Stromal cell of bone marrow (primary cell): ENCODE results near the gene SGCB.
"Not testable (repeated sequence)": the region's sequence is repeated elsewhere in the genome, so short reads cannot be mapped to it uniquely, and the experiment has no call there.

Experiments
- DNase-seq: peaks from one replicate; pipeline ENCODE4 v3.0.0-alpha.2; 2012; ENCODE audit warnings: low read depth

SGCB gene, protein sequence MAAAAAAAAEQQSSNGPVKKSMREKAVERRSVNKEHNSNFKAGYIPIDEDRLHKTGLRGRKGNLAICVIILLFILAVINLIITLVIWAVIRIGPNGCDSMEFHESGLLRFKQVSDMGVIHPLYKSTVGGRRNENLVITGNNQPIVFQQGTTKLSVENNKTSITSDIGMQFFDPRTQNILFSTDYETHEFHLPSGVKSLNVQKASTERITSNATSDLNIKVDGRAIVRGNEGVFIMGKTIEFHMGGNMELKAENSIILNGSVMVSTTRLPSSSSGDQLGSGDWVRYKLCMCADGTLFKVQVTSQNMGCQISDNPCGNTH

DNA sequence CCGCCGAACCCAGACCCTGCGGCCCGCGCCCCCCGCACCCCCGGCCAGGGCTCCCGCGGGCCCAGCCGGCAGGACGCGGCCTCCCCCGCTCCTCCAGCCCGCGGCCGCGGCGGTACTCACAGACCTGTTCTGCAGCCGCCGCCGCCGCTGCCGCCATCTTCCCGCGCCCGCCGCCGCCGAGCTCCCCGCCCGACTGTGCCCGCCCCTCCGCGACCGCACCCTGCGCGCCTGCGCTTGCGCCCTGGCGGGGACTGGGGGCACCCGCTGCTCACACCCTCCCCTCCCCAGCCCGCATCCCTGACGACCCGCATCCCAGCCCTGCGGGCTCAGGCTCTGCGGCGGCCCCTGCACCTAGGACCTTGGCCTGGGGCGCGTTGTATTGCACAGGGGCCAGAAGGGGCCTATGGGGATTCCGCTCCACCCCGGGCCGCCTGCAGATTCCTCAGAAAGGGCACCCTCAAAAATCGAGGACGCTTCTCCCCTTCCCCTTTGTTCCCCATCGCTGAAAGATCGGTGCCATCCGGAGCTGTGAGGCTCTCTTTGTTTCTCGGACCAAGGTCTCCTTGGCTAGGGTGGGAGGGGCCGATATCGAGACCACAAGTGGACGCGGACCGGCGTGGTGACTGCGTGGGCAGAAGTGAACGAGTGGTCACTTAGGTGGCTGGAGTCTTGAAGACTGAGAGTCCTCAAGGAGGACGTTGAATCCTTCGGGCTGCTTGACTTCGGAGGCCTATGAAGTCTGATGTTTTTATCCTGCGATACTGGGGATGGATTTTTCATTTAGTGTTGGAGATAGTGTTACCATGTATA lies at the start of gene SGCB:
SGCB (minus strand) TSS at position 197 of the 810 bp plus-strand sequence; CDS start at position 157, 40 bp downstream.
- DNase-seq, result no peak

DNA sequence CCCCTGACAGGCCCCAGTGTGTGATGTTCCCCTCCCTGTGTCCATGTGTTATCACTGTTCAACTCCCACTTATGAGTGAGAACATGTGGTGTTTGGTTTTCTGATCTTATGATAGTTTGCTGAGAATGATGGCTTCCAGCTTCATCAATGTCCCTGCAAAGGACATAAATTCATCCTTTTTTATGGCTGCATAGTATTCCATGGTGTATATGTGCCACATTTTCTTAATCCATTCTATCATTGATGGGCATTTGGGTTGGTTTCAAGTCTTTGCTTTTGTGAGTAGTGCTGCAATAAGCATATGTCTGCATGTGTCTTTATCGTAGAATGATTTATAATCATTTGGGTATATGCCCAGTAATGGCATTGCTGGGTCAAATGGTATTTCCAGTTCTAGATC lies 48.3 kb upstream of the SGCB start:
- DNase-seq, result not testable (repeated sequence)

DNA sequence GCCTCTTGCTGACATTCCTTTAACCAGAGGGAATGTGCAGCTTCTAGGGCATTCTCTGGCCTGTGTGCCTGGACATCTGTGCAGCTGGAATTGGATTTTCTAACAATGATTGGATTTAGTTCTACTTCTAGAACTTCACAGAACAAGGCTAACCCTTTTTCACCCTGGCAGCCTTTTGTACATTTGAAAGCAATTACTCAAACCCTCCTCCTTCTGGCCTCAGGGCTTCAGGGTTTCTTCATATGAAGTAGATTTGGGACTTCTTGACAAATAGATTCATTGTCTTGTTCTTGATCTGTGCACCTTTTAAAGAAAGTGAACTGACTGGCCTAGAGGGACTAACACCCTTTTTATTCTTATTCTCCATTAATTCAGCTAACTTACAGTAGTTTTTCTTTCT lies 43.1 kb upstream of the SGCB start:
- DNase-seq, result no peak

DNA sequence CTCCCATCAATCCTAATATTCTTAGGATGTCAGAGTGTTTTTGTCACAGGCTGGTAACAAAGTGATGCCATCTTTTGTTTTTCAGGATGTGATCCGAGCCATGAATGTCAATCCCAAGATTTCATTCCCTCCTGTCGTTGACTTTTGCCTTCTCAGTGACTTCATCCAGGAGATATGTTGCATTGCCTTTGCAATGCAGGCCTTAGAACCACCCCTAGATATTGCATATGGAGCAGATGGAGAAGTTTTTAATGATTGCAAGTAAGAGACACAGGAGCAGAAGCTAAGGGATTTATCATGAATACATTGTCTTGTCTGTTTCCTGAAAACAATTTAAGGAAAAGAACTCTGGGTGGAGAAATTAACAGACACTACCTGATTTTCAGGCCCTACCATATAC lies 41.6 kb upstream of the SGCB start:
- DNase-seq, result no peak

DNA sequence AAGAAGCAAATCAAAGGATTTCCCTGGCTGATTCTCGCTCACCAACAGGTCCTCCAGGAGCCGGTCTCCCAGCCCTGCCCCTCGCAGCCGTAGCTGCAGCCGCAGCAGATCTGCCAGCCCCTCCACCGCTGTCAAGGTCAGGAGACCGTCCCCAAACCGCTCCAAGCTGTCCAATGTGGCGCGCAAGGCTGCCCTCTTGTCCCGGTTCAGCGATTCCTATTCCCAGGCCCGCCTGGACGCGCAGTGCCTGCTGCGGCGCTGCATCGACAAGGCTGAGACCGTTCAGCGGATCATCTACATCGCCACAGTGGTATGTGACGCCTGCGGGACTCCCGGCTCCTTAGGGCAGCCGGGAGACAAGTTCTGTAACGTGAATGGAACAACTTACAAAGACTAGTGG lies 38.6 kb upstream of the SGCB start:
- DNase-seq, result no peak

DNA sequence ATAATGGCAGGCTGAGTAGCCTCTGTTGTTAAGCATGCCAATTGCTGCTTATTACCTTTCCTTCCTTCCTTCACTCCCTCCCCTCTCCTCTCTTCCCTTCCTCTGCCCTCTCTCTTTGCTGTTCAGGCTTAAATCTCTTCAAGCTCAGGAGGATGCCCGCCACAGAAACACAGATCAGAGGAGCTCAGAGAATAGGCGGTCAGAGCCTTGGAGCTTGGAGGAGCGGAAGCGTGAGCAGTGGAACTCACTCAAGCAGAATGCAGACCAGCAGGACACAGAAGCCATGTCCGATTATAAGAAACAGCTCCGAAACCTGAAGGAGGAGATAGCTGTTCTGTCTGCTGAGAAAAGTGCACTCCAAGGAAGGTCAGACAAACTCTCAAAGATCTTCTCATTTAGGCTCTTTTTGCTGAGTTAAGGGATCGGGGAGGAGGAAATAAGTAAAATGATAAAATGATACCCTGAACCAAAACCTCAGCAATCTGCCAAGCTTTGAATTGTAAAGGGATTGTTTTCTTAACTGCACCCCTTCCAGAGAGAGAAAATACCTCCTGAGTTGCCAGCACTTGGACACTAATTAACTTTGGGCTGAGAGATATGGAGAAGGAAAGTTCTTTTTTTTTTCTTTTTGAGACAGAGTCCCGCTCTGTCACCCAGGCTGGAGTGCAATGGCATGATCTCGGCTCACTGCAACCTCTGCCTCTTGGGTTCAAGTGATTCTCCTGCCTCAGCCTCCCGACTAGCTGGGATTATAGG lies 33.9 kb upstream of the SGCB start:
- no peak for DNase-seq

DNA sequence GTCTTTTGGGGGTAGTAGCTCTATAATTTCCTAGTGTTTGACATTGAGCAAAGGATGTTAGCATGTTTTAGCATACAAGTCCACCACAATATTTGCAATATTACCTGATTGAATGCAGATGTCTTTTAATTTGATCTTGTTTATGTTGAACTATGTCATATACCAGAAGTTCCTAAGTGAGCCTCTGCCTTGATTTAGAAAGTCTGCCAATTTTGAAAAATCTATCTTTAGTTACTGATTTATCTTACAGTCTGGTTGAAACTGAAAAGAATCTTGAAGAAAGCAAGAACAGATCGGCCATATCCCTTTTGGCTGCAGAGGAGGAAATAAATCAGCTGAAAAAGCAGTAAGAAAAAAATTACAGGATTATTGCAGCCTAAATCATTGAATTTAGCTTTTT lies 31.5 kb upstream of the SGCB start:
- no peak for DNase-seq

DNA sequence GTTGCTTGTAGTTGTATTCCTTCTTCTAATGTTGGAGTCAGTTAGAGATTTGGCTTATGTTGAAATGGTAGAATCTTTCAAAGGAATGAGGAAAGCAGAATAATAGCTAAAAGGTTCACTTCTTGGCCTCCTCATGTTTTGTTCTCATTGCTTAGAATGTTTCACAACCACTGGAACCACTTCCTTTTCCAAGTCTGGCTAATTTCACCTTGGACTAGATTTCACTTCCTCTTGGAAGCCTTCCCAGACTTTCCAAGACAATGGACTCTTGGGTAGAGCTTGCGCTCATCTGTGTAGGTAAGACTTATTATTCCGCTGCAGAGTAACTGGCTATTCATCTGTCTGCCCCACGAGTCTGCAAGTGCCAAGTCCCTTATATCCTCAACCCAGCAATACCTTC lies 21.3 kb upstream of the SGCB start:
- DNase-seq, result no peak

DNA sequence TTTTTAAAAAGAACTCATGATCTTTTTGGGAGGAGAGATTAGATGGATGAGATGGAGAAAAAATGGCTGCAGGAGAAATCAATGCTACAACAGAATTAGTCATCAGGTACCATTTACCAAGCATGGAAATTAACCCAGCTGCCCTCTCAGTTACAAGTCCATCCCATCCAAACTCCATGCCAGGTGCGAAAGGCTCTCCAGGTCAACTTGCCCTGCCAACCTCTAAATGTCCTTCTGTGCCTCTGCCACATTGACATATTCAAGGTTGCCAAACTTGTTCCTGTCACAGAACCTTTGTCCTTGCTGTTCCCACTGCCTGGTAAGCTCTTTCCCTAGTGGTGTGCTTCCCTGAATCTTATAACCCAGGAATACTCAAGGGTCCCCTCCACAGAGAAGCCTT lies 20.2 kb upstream of the SGCB start:
- no peak for DNase-seq

DNA sequence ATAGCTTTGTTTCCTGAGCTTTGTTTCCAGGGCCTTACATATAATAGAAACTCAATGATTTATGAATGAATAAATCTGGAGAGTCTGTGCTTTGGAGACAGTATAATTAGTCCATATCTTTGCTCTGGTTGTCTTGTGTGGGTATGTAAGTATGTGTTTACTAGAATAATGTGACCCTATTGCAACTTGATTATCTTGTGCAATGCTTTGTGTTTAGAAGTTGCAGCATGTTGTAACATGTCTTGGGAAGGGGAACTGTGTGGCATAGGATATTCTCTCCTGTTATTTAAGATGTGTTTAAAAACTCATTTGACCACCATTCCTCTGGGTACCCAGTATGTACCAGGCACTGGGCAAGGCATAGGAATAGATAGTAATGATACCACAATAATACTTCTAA lies 19.1 kb upstream of the SGCB start:
- DNase-seq, result no peak

DNA sequence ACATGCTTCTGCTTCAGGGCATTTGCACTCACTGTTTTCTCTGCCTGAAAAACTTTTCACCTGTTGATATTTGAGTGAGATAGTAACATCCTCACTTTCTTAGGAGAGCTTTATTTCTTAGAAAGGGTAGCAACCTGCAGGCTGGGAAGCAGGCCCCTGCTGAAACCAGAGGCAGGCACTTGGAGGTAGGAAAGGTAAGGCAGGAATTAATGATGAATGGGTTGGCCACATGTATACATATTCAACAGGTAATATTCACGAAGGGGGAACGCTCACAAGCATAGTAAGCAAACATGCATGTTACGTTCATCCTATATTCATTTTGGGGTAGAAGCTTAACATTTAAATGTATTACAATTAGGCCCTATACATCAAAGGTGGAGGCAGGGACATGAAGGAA lies 16.2 kb upstream of the SGCB start:
- no peak for DNase-seq

DNA sequence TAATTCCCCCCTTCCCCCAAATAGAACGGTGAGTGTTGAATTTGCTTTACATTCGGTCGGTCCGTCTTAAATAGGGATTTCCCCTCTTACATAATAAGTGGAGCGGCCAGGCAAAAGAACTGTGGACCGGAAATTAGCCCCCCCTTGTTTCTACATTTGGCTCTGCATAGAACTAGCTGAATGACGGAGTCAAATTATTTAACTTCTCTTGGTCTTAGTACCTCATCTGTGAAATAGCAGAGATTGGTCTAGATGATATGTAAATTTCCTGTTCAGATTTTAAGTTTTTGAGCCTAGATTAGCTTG lies 14.3 kb upstream of the SGCB start:
- no peak for DNase-seq

DNA sequence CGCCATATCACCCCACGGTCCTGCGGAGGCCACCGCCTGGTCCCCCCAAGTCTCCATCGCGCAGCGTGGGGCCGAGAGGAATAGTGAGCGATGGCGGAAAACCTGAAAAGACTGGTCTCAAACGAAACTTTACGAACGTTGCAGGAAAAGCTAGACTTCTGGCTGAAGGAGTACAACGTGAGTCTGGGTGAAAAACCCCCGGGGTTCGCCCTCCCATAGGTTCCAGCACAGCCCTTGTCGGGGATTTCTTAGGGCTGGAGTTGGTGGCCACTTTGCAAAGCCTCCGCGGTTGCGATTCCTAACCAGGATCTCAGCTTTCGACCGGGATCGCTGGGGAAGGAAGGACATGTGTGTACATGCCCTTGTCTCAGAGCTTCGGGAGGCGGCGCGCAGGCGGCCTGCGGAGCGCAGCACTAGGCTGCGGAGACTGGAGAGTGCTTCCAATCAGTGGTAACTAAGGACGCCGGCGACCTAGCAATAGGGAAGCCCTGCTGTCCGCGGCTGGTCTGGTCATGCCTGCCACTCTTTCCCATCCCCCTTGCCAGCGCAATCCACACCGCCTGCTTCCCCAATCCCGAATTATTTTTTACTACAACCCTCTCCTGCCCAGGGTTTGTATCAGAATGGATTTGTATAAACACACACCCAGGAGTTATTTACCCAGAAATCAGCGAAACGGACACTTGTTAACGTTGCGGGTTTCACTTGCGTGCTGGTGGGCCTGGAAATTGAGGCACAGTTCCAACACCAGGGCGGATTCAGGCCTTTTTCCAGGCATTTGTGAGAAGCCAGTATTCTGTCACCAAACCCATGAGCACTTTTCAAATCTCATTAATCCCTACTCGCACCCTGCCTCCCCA lies 13.7 kb upstream of the SGCB start:
- peak; percentile 81 for DNase-seq

DNA sequence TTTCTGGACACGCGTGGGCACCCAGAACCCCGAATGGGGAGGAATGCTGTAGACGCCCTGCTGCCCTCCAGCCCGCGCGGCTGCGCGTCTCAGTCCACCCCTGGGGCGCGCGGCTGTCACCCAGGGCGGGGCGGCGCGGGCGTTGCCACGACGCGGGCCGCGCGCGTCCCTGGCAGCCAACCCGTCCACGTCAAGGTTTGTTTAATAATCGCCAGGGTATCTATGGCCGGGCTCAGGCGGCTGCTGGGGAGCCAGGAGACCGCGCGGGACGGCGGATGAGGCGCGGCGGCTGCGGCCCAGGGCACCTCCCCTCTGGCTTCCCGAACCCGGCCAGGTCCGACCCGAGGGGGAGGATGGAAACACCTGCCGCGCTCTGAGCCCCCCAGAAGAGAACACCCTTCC lies 13.1 kb upstream of the SGCB start, which contains the start of gene SPATA18:
SPATA18 (plus strand) TSS at position 92 of the 402 bp plus-strand sequence. CDS start 401 bp downstream, outside the sequence.
- DNase-seq, result no peak

DNA sequence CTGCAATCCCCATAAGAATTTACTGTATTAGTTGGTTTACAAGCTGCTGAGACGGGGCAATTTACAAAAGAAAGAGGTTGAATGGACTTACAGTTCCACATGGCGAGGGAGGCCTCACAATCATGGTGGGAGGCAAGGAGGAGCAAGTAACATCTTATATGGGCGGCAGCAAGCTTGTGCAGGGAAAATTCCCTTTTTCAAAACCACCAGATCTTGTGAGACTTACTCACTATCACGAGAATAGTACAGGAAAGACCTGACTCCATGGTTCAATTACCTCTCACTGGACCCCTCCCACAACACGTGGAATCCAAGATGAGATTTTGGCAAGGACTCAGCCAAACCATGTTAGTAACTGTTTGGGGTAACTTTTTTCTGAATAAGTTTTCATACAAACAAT lies 11.2 kb upstream of the SGCB start:
- DNase-seq, result no peak

DNA sequence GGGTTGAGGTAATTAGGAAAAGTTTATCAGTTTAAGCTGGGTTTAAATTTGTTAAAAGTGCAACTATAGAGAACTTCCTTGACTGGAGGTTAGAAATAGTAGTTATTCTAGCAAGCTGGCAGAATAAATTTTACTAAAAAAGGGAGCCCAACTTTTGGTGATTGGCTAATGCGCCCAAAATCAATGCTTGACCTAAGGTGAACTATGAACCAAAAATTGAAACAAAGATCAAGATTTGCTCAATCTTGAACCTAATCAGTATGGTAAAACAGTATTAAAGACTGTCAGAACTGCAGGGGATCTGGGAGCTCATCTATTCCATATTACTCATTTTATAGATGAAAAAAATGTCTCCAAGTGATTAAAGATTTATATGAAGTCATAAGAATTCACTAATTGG lies 6.9 kb upstream of the SGCB start:
- DNase-seq, result no peak

DNA sequence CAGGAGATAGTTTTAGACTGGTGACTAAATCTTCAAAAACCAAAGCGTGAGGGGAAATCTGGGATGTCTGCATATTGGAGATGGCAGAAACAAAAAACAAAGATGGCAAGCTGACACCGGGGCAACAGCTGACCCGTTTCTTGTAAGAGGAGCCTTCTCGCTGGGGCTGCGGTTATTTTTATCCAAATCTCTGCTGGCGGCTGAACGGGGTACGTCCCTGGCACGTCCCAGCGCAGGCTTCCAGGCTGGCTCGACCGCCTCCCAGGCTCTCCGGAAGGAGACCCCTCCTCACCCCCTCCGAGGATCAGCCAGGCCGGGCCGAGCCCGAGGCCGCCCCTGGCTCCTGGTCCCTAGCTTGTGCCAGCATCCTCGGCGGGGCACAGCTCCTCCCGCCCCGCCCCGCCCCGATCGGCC lies 403 bp downstream of the SGCB start:
- DNase-seq, result no peak

DNA sequence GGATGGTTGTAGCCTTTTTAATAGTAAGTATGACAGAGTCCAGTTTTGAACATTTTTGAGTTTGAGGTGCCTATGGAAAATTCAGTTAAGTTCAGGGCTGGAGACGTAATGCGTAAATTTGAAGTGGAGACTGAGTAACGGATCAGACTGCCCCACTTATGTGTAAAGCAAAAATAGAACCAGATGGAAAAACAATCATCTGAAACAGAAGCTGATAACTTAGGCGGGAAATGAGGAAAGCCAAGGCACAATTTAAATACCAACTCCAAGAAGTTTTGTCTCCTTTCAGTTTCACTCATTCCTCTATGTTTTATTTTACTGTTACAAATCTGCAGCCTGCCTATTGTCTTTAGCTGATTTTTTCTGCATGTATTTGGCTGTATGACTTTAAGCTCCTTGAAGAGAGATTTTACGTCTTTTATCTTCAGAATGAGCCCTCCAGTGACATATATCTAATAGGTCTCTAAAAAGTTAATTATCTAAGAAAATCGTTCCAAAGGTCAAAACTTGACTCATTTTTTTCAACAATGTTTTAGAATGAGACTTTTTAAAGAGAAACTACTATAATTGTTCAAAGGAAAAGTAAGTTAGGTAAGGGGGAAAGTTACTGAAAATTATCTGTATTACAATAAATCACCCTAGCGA lies 1.1 kb downstream of the SGCB start:
- DNase-seq, result no peak

DNA sequence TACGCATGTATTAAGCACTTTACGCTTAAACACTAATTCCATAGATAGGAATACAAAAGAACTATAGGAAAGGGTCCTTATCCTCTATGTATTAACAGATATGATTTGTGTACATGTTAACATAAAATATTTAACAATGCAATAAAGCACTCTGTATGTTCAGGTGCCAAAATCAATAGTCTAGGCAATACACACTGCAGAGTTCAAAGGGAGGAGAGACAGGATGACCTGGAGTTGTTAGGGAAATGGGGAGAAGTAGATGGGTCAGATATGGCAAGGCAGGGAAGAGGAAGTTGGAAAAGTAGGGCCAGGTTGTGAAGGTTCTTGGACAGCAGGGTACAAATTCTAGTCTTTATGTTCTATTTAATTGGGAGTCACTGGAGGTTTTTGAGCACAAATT lies 2.9 kb downstream of the SGCB start:
- DNase-seq, result no peak

DNA sequence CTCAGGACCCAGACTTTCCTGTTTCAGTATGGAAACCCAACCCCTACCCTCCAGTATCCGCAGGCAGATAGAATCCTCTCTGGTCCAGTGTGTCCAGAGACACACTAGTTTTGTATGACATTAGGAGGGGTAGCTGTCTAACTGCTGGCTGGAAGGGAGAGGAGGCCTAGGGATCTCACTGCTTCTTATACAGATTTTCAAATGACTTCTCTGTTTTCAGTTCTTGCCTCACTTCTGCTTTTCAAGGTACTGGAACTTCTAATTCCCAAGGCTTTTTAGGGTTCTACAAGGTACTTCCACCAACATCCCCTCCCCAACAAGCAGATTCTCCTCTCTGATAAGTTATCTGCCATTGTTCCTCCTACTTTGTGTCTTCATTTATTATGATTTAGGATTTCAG lies 6.1 kb downstream of the SGCB start:
- no peak for DNase-seq

DNA sequence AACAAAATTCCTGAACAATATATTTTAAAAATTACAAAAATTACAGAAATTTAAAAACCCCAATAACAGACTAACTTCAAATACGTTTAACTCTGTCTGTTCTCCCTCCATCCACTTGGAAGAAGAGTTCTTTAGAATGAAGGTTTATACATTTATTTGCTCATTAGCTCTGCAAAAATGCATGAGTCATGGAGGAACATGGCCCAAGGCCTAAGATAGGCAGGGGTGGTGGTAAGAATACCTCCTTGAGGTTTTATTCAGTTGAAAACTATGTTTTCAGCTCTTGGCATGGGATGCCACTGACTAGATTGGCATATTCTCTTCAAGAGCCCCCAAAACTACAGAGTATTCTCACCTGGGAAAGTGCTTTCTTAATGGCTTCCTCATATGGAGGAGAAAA lies 9.1 kb downstream of the SGCB start:
- no peak for DNase-seq
